Heart right ventricle (tissue), 16 donors: ENCODE measurements around the gene CTAGE6. TPM values are rescaled to one million over a fixed set of nuclear protein-coding genes. Genes with fewer than 3 reads are reported as not detected.
"Not testable (repeated sequence)": the region's sequence is repeated elsewhere in the genome, so short reads cannot be mapped to it uniquely, and the experiment has no call there.

Experiments used
- ATAC-seq, 8 donors: fragments of 200-7000 bp; cut with Tn5 transposase; one replicate each; pipeline ENCODE4 v1.9.1; 2020; ENCODE audit warnings: mild to moderate bottlenecking in 8 of 8, moderate library complexity in 8 of 8, moderate number of reproducible peaks in 1 of 8
- DNase-seq, 2 donors: peaks; one replicate each; pipeline ENCODE4 v3.0.0-alpha.2; 2020
- H3K27ac ChIP-seq, 10 donors: fragments of 200-600 bp; sonication (generic) in 2 of 10; one replicate each; pipeline versions ENCODE4 v1.5.0 to v1.8.0; 2020 to 2022; ENCODE audit warnings: mild to moderate bottlenecking in 3 of 10
- H3K27me3 ChIP-seq, 7 donors: fragments of 200-600 bp; one replicate each; pipeline ENCODE4 v1.8.0; 2021 to 2022; ENCODE audit warnings: mild to moderate bottlenecking in 2 of 7
- H3K36me3 ChIP-seq, 9 donors: fragments of 200-600 bp; sonication (generic) in 1 of 9; one replicate each; pipeline versions ENCODE4 v1.5.0 to v1.8.0; 2020 to 2022; ENCODE audit warnings: mild to moderate bottlenecking in 2 of 9
- H3K4me1 ChIP-seq, 9 donors: fragments of 200-600 bp; sonication (generic) in 1 of 9; one replicate each; pipeline versions ENCODE4 v1.5.0 to v1.8.0; 2020 to 2022; ENCODE audit warnings: mild to moderate bottlenecking in 4 of 9
- H3K4me3 ChIP-seq, 10 donors: fragments of 200-600 bp; sonication (generic) in 2 of 10; one replicate each; pipeline versions ENCODE4 v1.5.0 to v1.8.0; 2020 to 2022; ENCODE audit warnings: mild to moderate bottlenecking in 7 of 10, moderate library complexity in 2 of 10
- H3K9me3 ChIP-seq, 11 donors: fragments of 200-600 bp in 10 of 11; sonication (generic) in 2 of 11; one replicate each; pipeline versions ENCODE4 v1.5.0 to v1.8.0; 2013 to 2022; ENCODE audit warnings: mild to moderate bottlenecking in 2 of 11, control low read depth in 1 of 11, moderate library complexity in 1 of 11
- WGBS, 2 donors: extraction: QIAGEN DNeasy Blood & Tissue Kit; methylation state at CpG; one replicate each; pipeline ENCODE4 v1.1.7; 2013; ENCODE audit warnings: inconsistent platforms in 1 of 2; 5-methylcytosine and 5-hydroxymethylcytosine counted together
- intact Hi-C, 10 donors: fragments of 100-400 bp; cut with DNase I; formaldehyde crosslinking; loops; one replicate each; pipeline versions ENCODE4 v1.11.1 to v1.14.2; 2022
- polyA plus RNA-seq, 2 donors: library from polyadenylated mRNA; stranded (reverse); fragments of 200-250 nt; gene quantifications; one replicate each; pipeline ENCODE4 v1.2.3, GENCODE V29; 2013
- total RNA-seq, 10 donors: library from RNA; stranded (reverse); fragmentation: NEBNext Ultra II Directional in 3 of 10; extraction: Animal tissue kit (Norgen Biotek cat#: 25700) in 3 of 10; gene quantifications; one replicate each; pipeline versions ENCODE4 v1.2.1 to v1.2.4, GENCODE V29; 2021 to 2023
- donor health status: Arrhythmogenic right ventricular cardiomyopathy.
- donor health status: ischemic (EF 13 %, LVEDD 7.1; RV severe dilation, severe dysfunction).
- donor health status: healthy with polysubstance abuse.
- donor health status: DM: no; HTN: yes; CAD: no.
- donor health status: DM: no; HTN: no; CAD: no.
- donor health status: ischemic (EF 25% LVEDD 6.9; RV normal size, moderate dysfunction).
- donor health status: ischemic (EF 25% LVEDD 5.7; RV mildly dilated, moderate dysfunction).
- donor health status: healthy.
- donor health status: DM: yes; HTN: yes; CAD: no.
- donor health status: Ischemic cardiomyopathy.
- donor health status: ischemic (EF 35%, LVEDD 5.7; RV mildly dilated, moderate dysfunction).
- donor health status: nonischemic (EF 11% LVEDD 7.7; RV severe dilation, severe dysfunction).
- donor health status: DM: yes; HTN: yes; CAD: no.
- donor health status: PGD.
- donor health status: ischemic (EF 29% LVEDD 5.4; RV normal size, mild dysfunction).
- donor health status: nonischemic (EF 23%, LVEDD 6.1; RV moderate dilation, normal function).

The CTAGE6 gene
- total and polyA plus RNA-seq, 12 donors, result 0.17 to 0.30 (median 0.22) TPM; not detected in 9

- DNase-seq, H3K27ac ChIP-seq, ATAC-seq, intact Hi-C loops, H3K4me1 ChIP-seq, H3K9me3 ChIP-seq, H3K36me3 ChIP-seq, H3K4me3 ChIP-seq, H3K27me3 ChIP-seq: not testable (repeated sequence)
- WGBS, 2 donors, result 92% methylated on average over 3 of the region's 5 CpGs; no CpG with 5 or more reads in 1 of the 2 donors
Observed at GRCh38 chr7:143709895-143710294, 47.6 kb downstream of the CTAGE6 start.

Other genes with a start within 250 kb of the CTAGE6 start
- under 1 TPM in 2 of 10 donors, not detected in 8; 0.13 TPM for gene CTAGE15, start 185.9 kb downstream of the CTAGE6 start, total RNA-seq
- gene CTAGE15, start 185.9 kb downstream of the CTAGE6 start, polyA plus RNA-seq, result under 1 TPM in 1 of 2 donors, not detected in 1; 0.01 TPM
- gene TCAF2, start 136.7 kb downstream of the CTAGE6 start, total RNA-seq, result 1 to 10 TPM in 1 of 10 donors, under 1 TPM in 9; 0.08 to 2.7 (median 0.35) TPM
- gene TCAF2, start 136.7 kb downstream of the CTAGE6 start, polyA plus RNA-seq, result under 1 TPM; 0.25 to 0.44 TPM
- 10 to 100 TPM; 44.3 to 62.8 (median 59.1) TPM for gene TCAF1, start 144.5 kb upstream of the CTAGE6 start, total RNA-seq
- gene TCAF1, start 144.5 kb upstream of the CTAGE6 start, polyA plus RNA-seq, result 10 to 100 TPM in 1 of 2 donors, 1 to 10 TPM in 1; 9.3 to 21.7 TPM
- gene OR2F2, start 177.5 kb upstream of the CTAGE6 start, total RNA-seq, result not detected
- gene OR2F2, start 177.5 kb upstream of the CTAGE6 start, polyA plus RNA-seq, result not detected
- not detected for gene OR2F1, start 197.1 kb upstream of the CTAGE6 start, total RNA-seq
- gene OR2F1, start 197.1 kb upstream of the CTAGE6 start, polyA plus RNA-seq, result not detected
- gene OR6B1, start 242.6 kb upstream of the CTAGE6 start, total RNA-seq, result not detected
- gene OR6B1, start 242.6 kb upstream of the CTAGE6 start, polyA plus RNA-seq, result not detected